ENCODE results near the gene PCBD2.
"Not testable (repeated sequence)": the region's sequence is repeated elsewhere in the genome, so short reads cannot be mapped to it uniquely, and the experiment has no call there.

The PCBD2 gene

DNA sequence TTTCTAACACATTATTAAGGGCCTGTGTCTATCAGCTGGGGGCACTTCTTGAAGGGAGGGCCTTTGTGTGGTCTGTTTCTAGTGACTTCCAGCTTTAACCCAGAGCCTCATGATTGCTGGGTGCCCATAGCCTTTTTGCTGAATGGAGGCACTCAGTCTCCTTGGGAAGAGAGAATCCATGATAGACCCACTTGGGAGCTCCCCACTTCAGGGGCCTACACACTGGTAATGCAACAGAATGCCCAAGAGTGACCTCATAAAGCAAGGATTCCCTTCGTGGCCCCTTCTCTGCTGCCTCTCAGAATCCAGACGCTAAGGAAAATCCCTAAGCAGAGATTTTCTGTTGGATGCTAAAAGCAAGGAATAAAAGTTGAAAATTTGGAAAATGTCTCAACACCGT lies 62.7 kb downstream of the PCBD2 start, which contains the start of gene CATSPER3:
TSS of gene CATSPER3 (plus strand) at position 301 of the 400 bp plus-strand sequence. CDS start at position 386, 85 bp downstream.
- H3K27me3 ChIP-seq (ENCODE audit: control insufficient read depth, insufficient read depth, low read length) = no peaks in the 10 kb centered on the region
- no peak within 1 kb of the TSS for H3K9ac ChIP-seq (ENCODE audit: low read depth, low read length)
- no peak within 1 kb of the TSS for H3K4me3 ChIP-seq (ENCODE audit: low read length)
- H3K4me1 ChIP-seq (ENCODE audit: control insufficient read depth, insufficient read depth, low read length) = no peaks in the 10 kb centered on the region
- H3K9me3 ChIP-seq (replicated peaks; ENCODE audit: low read length) = no peaks in the 10 kb centered on the region
- no peak within 1 kb of the TSS for H3K4me2 ChIP-seq (ENCODE audit: low read length)
- no peaks in the 10 kb centered on the region for H3K36me3 ChIP-seq (ENCODE audit: insufficient read depth, low read length)

DNA sequence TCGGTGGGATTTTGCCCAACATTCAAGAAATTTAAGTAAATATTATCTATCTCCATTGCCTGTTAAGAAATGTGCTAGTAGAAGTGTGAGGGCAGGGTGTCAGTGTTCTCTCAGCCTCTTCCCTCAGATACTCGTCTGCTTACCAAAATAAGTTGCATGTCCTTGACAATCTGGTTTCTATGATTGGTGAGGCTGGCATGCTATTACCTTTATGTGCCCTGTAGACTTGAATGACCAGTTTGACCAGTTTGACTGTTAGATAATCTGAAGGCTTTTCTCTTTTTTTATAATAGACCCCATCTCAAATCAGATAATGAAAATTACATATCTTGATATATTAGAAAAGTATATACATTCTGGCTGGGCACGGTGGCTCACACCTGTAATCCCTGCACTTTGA lies 63.1 kb downstream of the PCBD2 start:
- Histone ChIP-seq H3K9me3 (replicated peaks; ENCODE audit: low read length) (no peaks in the 10 kb centered on the region), H3K36me3 (ENCODE audit: insufficient read depth, low read length) (no peaks in the 10 kb centered on the region), H3K27me3 (ENCODE audit: control insufficient read depth, insufficient read depth, low read length) (no peaks in the 10 kb centered on the region), H3K4me1 (ENCODE audit: control insufficient read depth, insufficient read depth, low read length) (no peaks in the 10 kb centered on the region), H3K4me3 (ENCODE audit: low read length) (no peak overlapping the region), H3K9ac (ENCODE audit: low read depth, low read length) (no peak overlapping the region), H3K4me2 (ENCODE audit: low read length) (no peak overlapping the region)

DNA sequence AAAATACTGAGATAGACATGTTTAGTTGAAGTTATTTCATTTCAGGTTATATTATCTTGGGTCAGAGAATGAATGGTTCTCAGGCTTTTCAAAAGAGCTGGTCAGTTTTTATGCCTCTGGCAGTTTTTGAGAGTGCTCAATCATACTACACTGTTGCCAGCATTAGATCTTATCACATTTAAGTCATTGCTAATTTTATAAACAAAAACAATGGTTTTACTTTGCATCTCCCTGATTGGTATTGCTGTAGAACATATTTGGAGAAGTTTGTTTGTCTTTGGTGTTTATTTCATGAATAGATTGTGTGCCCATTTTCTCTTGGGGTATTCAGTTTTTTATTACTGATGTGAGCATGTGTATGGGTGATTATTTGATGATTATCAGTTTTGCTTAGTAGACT lies 64.2 kb downstream of the PCBD2 start:
- no peaks in the 10 kb centered on the region for H3K36me3 ChIP-seq (ENCODE audit: insufficient read depth, low read length)
- no peaks in the 10 kb centered on the region for H3K27me3 ChIP-seq (ENCODE audit: control insufficient read depth, insufficient read depth, low read length)
- no peaks in the 10 kb centered on the region for H3K4me1 ChIP-seq (ENCODE audit: control insufficient read depth, insufficient read depth, low read length)
- H3K4me3 ChIP-seq (ENCODE audit: low read length) = no peak overlapping the region
- H3K9ac ChIP-seq (ENCODE audit: low read depth, low read length) = no peak overlapping the region
- H3K9me3 ChIP-seq (replicated peaks; ENCODE audit: low read length) = no peaks in the 10 kb centered on the region
- H3K4me2 ChIP-seq (ENCODE audit: low read length) = no peak overlapping the region

DNA sequence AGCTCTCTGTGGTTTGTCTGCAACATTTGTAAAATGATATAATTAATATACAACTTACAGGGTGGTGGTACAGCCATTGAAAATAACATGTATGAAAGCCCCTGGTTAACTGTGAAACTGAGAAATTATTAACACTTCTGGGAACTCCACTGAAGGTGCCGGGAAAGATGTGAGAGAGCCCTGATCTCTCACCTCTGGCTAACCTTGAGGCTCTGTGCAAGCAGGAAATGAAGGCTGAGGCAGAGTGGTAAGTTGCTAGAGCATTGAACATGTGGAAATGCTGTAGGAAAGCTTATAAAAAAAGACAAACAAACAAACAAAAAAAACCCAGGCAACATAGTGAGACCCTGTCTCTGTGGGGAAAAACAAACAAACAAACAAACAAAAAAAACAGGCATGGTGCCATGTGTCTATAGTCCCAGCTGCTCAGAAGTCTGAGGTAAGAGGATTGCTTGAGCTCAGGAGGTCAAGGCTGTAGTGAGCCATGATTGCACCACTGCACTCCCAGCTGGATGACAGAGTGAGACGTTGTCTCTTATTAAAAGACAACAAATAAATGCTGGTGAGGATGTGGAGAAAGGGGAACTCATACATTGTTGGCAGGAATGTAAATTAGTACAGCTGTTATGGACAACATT lies 70.3 kb downstream of the PCBD2 start:
- H3K4me1 ChIP-seq (ENCODE audit: control insufficient read depth, insufficient read depth, low read length) = no peaks in the 10 kb centered on the region
- H3K27me3 ChIP-seq (ENCODE audit: control insufficient read depth, insufficient read depth, low read length) = no peaks in the 10 kb centered on the region
- H3K4me2 ChIP-seq (ENCODE audit: low read length) = no peak overlapping the region

DNA sequence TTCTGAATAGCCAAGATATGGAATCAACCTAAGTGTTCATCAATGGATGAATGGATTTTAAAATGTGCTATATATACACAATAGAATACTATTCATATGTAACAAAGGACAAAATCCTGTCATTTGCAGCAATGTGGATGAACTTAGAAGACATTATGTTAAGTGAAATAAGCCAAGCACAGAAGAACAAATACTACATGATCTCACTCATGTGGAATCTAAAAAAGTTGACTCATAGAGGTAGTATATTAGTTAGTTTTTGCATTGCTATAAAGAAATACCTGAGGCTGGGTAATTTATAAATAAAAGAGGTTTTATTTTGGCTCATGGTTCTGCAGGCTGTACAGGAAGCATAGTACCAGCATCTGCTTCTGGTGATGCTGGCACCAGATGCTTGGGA lies 70.9 kb downstream of the PCBD2 start:
- Histone ChIP-seq H3K4me1 (ENCODE audit: control insufficient read depth, insufficient read depth, low read length) (no peaks in the 10 kb centered on the region), H3K9ac (ENCODE audit: low read depth, low read length) (no peak overlapping the region), H3K4me3 (ENCODE audit: low read length) (no peak overlapping the region), H3K9me3 (replicated peaks; ENCODE audit: low read length) (peaks cover 6% of the 10 kb centered on the region), H3K36me3 (ENCODE audit: insufficient read depth, low read length) (no peaks in the 10 kb centered on the region), H3K4me2 (ENCODE audit: low read length) (no peak overlapping the region), H3K27me3 (ENCODE audit: control insufficient read depth, insufficient read depth, low read length) (no peaks in the 10 kb centered on the region)

More for the DNA sequence above, 70.3 kb downstream of the PCBD2 start:
- Histone ChIP-seq H3K9me3 (replicated peaks; ENCODE audit: low read length) (peaks cover 6% of the 10 kb centered on the region), H3K9ac (ENCODE audit: low read depth, low read length) (no peak overlapping the region), H3K36me3 (ENCODE audit: insufficient read depth, low read length) (no peaks in the 10 kb centered on the region), H3K4me3 (ENCODE audit: low read length) (no peak overlapping the region)

DNA sequence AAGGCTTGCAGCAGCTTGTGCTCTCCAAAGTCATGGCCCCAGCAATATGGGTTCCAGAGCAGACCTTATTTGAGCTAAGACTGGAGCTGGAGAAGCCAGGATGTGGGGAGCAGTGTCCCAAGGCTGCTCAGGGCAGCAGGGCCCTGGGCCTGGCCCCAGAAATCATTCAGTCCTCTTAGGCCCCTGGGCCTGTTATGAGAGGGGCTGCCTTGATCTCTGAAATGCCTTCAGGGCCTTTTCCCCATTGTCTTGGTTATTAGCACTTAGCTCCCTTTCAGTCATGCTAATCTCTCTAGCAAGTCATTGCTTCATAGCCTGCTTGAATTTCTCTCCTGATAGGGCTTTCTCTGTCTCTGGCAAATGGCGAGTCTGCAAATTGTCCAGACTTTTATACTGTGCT lies 71.9 kb downstream of the PCBD2 start:
- peaks cover 6% of the 10 kb centered on the region for H3K9me3 ChIP-seq (replicated peaks; ENCODE audit: low read length)
- H3K36me3 ChIP-seq (ENCODE audit: insufficient read depth, low read length) = no peaks in the 10 kb centered on the region

DNA sequence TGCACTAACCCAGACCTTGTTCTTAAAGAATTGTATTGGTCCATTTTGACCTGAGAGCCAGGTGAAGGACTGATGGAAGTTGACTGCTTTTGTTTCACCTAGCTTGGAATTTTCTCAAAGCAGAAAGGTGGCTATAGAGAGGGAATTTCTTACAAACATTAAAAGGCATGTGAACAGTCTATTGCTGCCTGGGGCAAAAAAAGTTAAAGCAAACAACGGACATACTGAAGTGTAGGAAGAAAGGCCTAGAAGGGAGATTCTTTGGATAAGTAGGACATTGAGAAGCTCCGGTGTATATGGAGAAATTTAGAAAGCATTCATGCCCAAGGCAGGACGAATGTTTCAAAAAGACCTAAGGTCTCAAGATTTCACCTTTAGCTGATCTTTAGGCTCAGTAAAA lies 74.5 kb downstream of the PCBD2 start:
- Histone ChIP-seq H3K4me3 (ENCODE audit: low read length) (no peak overlapping the region), H3K4me1 (ENCODE audit: control insufficient read depth, insufficient read depth, low read length) (no peaks in the 10 kb centered on the region), H3K27me3 (ENCODE audit: control insufficient read depth, insufficient read depth, low read length) (no peaks in the 10 kb centered on the region), H3K36me3 (ENCODE audit: insufficient read depth, low read length) (no peaks in the 10 kb centered on the region), H3K9ac (ENCODE audit: low read depth, low read length) (no peak overlapping the region), H3K9me3 (replicated peaks; ENCODE audit: low read length) (peaks cover 6% of the 10 kb centered on the region), H3K4me2 (ENCODE audit: low read length) (no peak overlapping the region)

More for the DNA sequence above, 71.9 kb downstream of the PCBD2 start:
- Histone ChIP-seq H3K4me3 (ENCODE audit: low read length) (no peak overlapping the region), H3K9ac (ENCODE audit: low read depth, low read length) (no peak overlapping the region), H3K27me3 (ENCODE audit: control insufficient read depth, insufficient read depth, low read length) (no peaks in the 10 kb centered on the region), H3K4me2 (ENCODE audit: low read length) (no peak overlapping the region), H3K4me1 (ENCODE audit: control insufficient read depth, insufficient read depth, low read length) (no peaks in the 10 kb centered on the region)

DNA sequence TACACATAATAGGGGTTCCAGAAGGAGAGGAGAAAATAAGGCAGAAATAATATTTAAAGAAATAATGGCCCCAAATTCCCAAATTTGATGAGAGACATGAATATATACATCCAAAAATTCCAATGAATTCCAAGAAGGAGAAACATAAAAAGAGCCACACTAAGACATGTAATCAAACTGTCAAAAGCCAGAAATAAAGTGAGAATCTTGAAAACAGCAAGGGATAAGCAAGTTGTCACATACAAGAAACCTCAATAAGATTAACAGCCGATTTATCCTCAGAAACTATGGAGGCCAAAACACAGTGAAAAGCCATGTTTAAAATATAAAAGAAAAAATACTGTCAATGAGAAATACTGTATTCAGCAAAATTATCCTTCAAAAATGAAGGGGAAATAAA lies 77.3 kb downstream of the PCBD2 start:
- Histone ChIP-seq H3K9me3 (replicated peaks; ENCODE audit: low read length) (no peaks in the 10 kb centered on the region), H3K9ac (ENCODE audit: low read depth, low read length) (no peak overlapping the region), H3K36me3 (ENCODE audit: insufficient read depth, low read length) (no peaks in the 10 kb centered on the region), H3K4me1 (ENCODE audit: control insufficient read depth, insufficient read depth, low read length) (no peaks in the 10 kb centered on the region), H3K4me2 (ENCODE audit: low read length) (no peak overlapping the region), H3K4me3 (ENCODE audit: low read length) (no peak overlapping the region), H3K27me3 (ENCODE audit: control insufficient read depth, insufficient read depth, low read length) (no peaks in the 10 kb centered on the region)

DNA sequence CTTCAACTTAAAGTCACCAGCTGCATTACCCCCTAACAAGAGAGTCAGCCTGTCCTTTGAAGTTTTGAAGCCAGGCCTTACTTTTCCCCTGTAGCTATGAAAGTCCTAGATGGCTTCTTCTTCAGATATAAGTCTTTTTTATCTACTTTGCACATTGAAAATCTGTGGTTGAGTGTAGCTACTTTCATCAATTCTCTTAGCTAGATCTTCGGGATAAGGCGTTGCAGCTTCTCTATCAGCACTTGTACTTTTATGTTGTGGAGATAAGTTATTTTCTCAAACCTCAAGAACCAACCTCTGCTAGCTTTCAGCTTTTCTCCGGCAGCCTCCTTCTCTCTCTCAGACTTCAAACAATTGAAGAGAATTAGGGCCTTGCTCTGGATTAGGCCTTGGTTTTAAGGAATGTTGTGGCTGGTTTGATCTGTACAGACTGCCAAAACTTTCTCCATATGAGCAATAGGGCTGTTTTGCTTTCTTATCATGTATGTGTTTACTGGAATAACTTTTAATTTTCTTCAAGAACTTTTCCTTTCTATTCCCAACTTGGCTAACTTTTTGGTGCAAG lies 84.4 kb downstream of the PCBD2 start:
- Histone ChIP-seq H3K36me3 (ENCODE audit: insufficient read depth, low read length) (no peaks in the 10 kb centered on the region), H3K4me3 (ENCODE audit: low read length) (no peak overlapping the region), H3K9me3 (replicated peaks; ENCODE audit: low read length) (no peaks in the 10 kb centered on the region), H3K27me3 (ENCODE audit: control insufficient read depth, insufficient read depth, low read length) (no peaks in the 10 kb centered on the region), H3K4me2 (ENCODE audit: low read length) (no peak overlapping the region), H3K9ac (ENCODE audit: low read depth, low read length) (no peak overlapping the region), H3K4me1 (ENCODE audit: control insufficient read depth, insufficient read depth, low read length) (no peaks in the 10 kb centered on the region)

DNA sequence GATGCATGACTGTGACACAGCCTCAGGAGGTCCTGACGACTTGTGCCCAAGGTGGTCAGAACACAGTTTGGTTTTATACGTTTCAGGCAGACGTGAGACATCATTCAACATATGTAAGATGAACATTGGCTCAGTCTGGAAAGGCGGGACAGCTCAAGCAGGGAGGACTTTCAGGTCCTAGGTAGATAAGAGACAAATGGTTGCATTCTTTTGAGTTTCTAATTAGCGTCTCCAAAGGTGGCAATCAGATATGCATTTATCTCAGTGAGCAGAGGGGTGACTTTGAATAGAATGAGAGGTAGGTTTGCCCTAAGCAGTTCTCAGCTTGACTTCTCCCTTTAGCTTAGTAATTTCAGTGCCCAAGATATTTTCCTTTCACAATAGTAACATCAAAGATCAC lies 85.3 kb downstream of the PCBD2 start:
- H3K9me3 ChIP-seq (replicated peaks; ENCODE audit: low read length); H3K4me2 ChIP-seq (ENCODE audit: low read length); H3K9ac ChIP-seq (ENCODE audit: low read depth, low read length); H3K36me3 ChIP-seq (ENCODE audit: insufficient read depth, low read length); H3K27me3 ChIP-seq (ENCODE audit: control insufficient read depth, insufficient read depth, low read length); H3K4me3 ChIP-seq (ENCODE audit: low read length); H3K4me1 ChIP-seq (ENCODE audit: control insufficient read depth, insufficient read depth, low read length): not testable (repeated sequence)

DNA sequence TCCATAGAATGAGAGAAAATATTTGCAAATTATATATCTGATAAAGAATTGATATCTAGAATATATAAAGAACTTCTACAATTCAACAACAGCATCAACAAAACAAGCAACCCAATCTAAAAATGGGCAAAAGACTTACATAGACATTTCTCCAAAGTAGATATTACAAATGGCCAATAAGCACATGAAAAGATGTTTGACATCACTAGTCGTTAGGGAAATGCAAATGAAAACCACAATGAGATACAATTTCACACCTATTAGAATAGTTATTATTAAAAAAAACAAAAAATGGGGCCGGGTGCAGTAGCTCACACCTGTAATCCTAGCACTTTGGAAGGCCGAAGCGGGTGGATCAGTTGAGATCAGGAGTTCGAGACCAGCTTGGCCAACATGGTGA lies 87.2 kb downstream of the PCBD2 start:
- Histone ChIP-seq H3K4me1 (ENCODE audit: control insufficient read depth, insufficient read depth, low read length) (no peaks in the 10 kb centered on the region), H3K27me3 (ENCODE audit: control insufficient read depth, insufficient read depth, low read length) (no peaks in the 10 kb centered on the region), H3K4me3 (ENCODE audit: low read length) (no peak overlapping the region), H3K36me3 (ENCODE audit: insufficient read depth, low read length) (no peaks in the 10 kb centered on the region), H3K9ac (ENCODE audit: low read depth, low read length) (no peak overlapping the region), H3K9me3 (replicated peaks; ENCODE audit: low read length) (no peaks in the 10 kb centered on the region), H3K4me2 (ENCODE audit: low read length) (no peak overlapping the region)

DNA sequence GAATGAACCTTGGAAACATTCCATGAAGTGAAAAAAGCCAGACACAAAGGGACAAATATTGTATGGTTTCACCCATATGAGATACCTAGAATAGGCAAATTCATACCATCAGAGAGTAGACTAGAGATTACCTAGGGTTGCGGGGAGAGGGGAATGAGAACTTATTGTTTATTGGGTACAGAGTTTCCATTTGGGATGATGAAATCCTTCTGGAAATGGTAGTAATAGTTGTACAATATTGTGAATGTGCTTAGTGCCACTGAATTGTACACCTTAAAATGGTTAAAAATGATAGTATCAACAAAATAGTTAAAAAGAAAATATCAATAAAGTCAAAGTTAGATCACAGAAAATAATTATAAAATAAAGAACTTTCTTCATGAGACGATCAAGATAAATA lies 88.2 kb downstream of the PCBD2 start:
- H3K4me3 ChIP-seq (ENCODE audit: low read length) = no peak overlapping the region
- no peaks in the 10 kb centered on the region for H3K4me1 ChIP-seq (ENCODE audit: control insufficient read depth, insufficient read depth, low read length)
- no peaks in the 10 kb centered on the region for H3K36me3 ChIP-seq (ENCODE audit: insufficient read depth, low read length)
- H3K27me3 ChIP-seq (ENCODE audit: control insufficient read depth, insufficient read depth, low read length) = no peaks in the 10 kb centered on the region
- no peaks in the 10 kb centered on the region for H3K9me3 ChIP-seq (replicated peaks; ENCODE audit: low read length)
- no peak overlapping the region for H3K9ac ChIP-seq (ENCODE audit: low read depth, low read length)
- no peak overlapping the region for H3K4me2 ChIP-seq (ENCODE audit: low read length)
